Esophagus squamous epithelium (tissue), 4 donors: ENCODE data around the gene CITED4.

Source experiments
- CTCF ChIP-seq, 6 experiments: fragments of 450-650 bp in 4 of 6; fragments of 200-600 bp in 2 of 6; sonication (generic) in 2 of 6; IDR thresholded peaks; one replicate each; pipeline ENCODE4 v1.5.1; 2016 to 2019; ENCODE audit warnings: antibody characterized with exemption in 6 of 6, mild to moderate bottlenecking in 4 of 6, moderate library complexity in 4 of 6
- POLR2A ChIP-seq, 4 donors: fragments of 450-650 bp; IDR thresholded peaks; one replicate each; pipeline ENCODE4 v1.6.1; 2017; ENCODE audit warnings: antibody characterized with exemption in 4 of 4, mild to moderate bottlenecking in 4 of 4, moderate library complexity in 3 of 4

DNA sequence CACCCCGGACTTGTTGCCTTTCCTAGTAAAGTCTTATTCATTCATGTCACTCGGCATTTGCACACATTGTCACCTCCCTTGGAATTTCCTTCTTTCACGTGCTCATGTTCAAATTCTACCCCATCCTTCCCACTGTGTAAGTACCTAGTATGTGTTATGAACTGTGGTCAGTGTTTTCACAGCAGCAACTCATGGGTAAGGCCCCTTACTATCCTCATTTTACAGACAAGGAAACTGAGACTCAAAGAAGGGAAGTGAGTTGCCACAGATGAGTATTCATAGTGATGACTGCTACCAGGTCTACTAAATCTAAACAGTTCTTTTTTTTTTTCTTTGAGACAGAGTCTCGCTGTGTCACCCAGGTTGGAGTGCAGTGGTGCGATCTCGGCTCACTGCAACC, 10.5 kb downstream of the CITED4 start:
- TF ChIP-seq POLR2A (IDR thresholded peaks at IDR 0.05), result no peak
- TF ChIP-seq CTCF (IDR thresholded peaks at IDR 0.05), result no peak
